Measurements from ENCODE around the gene ZNF407.
A peak's percentile ranks its signal among the peaks of the same experiment; 100 is the strongest.

Gene ZNF407

DNA sequence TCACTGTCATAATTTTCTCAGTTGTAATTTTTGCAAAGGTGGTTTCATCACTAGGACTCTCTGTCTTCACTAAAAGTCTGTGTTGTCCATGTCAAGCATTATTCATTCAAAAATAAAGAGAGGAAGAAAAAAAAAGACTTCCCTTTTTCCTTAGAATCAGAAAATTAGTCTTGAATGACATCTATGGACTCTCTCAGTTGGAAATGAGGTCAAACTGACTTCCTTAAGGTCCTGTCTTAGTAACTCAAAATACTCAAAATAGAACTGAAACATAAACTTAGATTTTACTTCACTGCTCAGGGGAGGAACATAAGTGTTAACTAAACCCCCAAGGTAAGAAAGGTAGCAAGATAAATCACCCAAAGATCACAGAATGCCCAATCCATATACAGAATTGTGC lies 2.2 kb upstream of the ZNF407 start:
- Histone ChIP-seq H3K27ac (ENCODE audit: poor library complexity, severe bottlenecking) (no peak overlapping the region), H3K9me3 (ENCODE audit: severe bottlenecking) (no peaks in the 10 kb centered on the region), H3K4me1 (ENCODE audit: insufficient read depth, poor library complexity, severe bottlenecking) (peaks cover 7% of the 10 kb centered on the region), H3K36me3 (ENCODE audit: low read depth) (peaks cover 5% of the 10 kb centered on the region; the same call in 1 of the 2 replicates), H3K4me3 (ENCODE audit: severe bottlenecking) (no peak overlapping the region), H3K27me3 (ENCODE audit: insufficient read depth, poor library complexity, severe bottlenecking) (no peaks in the 10 kb centered on the region)
- DNase-seq (ENCODE audit: low spot score) (no peak), ATAC-seq (ENCODE audit: low read depth) (no peak)
- TF ChIP-seq, protein P1, sequence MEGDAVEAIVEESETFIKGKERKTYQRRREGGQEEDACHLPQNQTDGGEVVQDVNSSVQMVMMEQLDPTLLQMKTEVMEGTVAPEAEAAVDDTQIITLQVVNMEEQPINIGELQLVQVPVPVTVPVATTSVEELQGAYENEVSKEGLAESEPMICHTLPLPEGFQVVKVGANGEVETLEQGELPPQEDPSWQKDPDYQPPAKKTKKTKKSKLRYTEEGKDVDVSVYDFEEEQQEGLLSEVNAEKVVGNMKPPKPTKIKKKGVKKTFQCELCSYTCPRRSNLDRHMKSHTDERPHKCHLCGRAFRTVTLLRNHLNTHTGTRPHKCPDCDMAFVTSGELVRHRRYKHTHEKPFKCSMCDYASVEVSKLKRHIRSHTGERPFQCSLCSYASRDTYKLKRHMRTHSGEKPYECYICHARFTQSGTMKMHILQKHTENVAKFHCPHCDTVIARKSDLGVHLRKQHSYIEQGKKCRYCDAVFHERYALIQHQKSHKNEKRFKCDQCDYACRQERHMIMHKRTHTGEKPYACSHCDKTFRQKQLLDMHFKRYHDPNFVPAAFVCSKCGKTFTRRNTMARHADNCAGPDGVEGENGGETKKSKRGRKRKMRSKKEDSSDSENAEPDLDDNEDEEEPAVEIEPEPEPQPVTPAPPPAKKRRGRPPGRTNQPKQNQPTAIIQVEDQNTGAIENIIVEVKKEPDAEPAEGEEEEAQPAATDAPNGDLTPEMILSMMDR (IDR thresholded peaks at IDR 0.05; ENCODE audit: poor library complexity, severe bottlenecking) = no peak

DNA sequence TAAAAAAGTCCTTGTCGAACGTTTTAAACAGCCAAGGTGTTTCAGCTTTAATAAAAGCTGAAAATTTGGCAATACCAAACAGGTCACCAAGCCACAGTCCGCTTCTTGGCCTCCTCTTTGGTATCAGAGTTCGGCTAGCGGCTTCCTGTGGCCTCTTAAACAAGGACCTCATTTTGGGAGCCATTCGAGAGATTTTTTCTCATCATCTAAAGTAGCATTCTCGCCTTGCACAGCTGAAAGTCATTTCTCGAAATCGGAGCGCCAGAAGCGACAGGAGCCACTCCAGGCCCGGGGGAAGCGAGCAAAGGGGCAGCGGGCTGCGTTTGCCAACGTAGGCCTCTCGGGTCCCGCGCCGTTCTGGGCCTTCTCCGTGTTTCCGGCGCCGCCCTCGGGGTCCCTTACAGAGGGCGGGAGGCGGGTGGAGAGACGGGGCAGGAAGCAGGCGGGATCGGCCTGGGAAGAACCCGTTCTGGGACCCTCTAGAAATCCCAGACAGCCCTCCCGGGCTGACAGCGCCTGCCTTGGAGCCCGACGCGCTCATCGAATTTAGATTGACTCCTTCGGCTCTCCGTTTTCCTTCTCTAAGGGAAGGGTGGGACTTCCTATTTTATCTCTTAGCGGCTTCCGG lies 522 bp upstream of the ZNF407 start:
- ATAC-seq (ENCODE audit: low read depth) (peak; percentile 63), DNase-seq (ENCODE audit: low spot score) (peak; percentile 69)
- H3K9me3 ChIP-seq (ENCODE audit: severe bottlenecking) = no peaks in the 10 kb centered on the region
- H3K4me1 ChIP-seq (ENCODE audit: insufficient read depth, poor library complexity, severe bottlenecking) = peaks cover 7% of the 10 kb centered on the region
- H3K27me3 ChIP-seq (ENCODE audit: insufficient read depth, poor library complexity, severe bottlenecking) = no peaks in the 10 kb centered on the region
- H3K27ac ChIP-seq (ENCODE audit: poor library complexity, severe bottlenecking) = peak overlapping the region; percentile 80
- H3K4me3 ChIP-seq (ENCODE audit: severe bottlenecking) = peak overlapping the region; percentile 88
- H3K36me3 ChIP-seq (ENCODE audit: low read depth) = peaks cover 5% of the 10 kb centered on the region; the same call in 1 of the 2 replicates
- TF ChIP-seq, protein P1 (IDR thresholded peaks at IDR 0.05; ENCODE audit: poor library complexity, severe bottlenecking) = no peak

- H3K27ac ChIP-seq (ENCODE audit: poor library complexity, severe bottlenecking) = peak overlapping the region; percentile 80
- no peak for DNase-seq (ENCODE audit: low spot score)
These were observed 806 bp downstream of the ZNF407 start for GRCh38 chr18:74598350-74599001.

DNA sequence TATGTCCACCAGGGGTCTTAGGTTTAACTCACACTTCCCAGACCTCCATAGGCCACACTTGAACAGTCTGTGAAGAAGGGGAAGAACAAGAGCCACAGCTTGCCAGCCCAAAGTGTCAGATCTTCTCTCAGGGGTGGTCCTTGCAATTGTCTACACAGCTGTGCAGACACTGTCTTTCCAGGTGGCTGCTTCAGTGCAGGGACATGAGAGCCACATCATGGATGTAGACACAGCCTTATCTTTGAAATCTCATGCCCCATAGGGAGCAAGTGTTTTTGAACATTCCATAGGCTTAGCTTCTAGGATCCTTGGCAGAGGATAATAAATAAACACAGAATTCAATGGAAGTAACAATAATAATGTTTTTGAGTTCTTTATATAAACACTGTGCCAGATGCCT lies 6.7 kb downstream of the ZNF407 start:
- no peak for ATAC-seq (ENCODE audit: low read depth)
- DNase-seq (ENCODE audit: low spot score) = no peak
- no peak overlapping the region for H3K4me3 ChIP-seq (ENCODE audit: severe bottlenecking)
- no peaks in the 10 kb centered on the region for H3K27me3 ChIP-seq (ENCODE audit: insufficient read depth, poor library complexity, severe bottlenecking)
- H3K36me3 ChIP-seq (ENCODE audit: low read depth) = no peaks in the 10 kb centered on the region
- TF ChIP-seq, protein P1 (IDR thresholded peaks at IDR 0.05; ENCODE audit: poor library complexity, severe bottlenecking) = no peak
- no peaks in the 10 kb centered on the region for H3K9me3 ChIP-seq (ENCODE audit: severe bottlenecking)
- no peak overlapping the region for H3K27ac ChIP-seq (ENCODE audit: poor library complexity, severe bottlenecking)
- no peaks in the 10 kb centered on the region for H3K4me1 ChIP-seq (ENCODE audit: insufficient read depth, poor library complexity, severe bottlenecking)

More at GRCh38 chr18:74598350-74599001, 806 bp downstream of the ZNF407 start:
- peaks cover 5% of the 10 kb centered on the region; the same call in 1 of the 2 replicates for H3K36me3 ChIP-seq (ENCODE audit: low read depth)
- TF ChIP-seq, protein P1 (IDR thresholded peaks at IDR 0.05; ENCODE audit: poor library complexity, severe bottlenecking) = no peak
- peak; percentile 44 for ATAC-seq (ENCODE audit: low read depth)
- H3K9me3 ChIP-seq (ENCODE audit: severe bottlenecking) = no peaks in the 10 kb centered on the region
- H3K4me1 ChIP-seq (ENCODE audit: insufficient read depth, poor library complexity, severe bottlenecking) = peaks cover 7% of the 10 kb centered on the region
- peak overlapping the region; percentile 88 for H3K4me3 ChIP-seq (ENCODE audit: severe bottlenecking)
- no peaks in the 10 kb centered on the region for H3K27me3 ChIP-seq (ENCODE audit: insufficient read depth, poor library complexity, severe bottlenecking)

- Histone ChIP-seq H3K36me3 (ENCODE audit: low read depth) (no peaks in the 10 kb centered on the region), H3K4me3 (ENCODE audit: severe bottlenecking) (no peak overlapping the region), H3K4me1 (ENCODE audit: insufficient read depth, poor library complexity, severe bottlenecking) (no peaks in the 10 kb centered on the region), H3K27ac (ENCODE audit: poor library complexity, severe bottlenecking) (no peak overlapping the region), H3K27me3 (ENCODE audit: insufficient read depth, poor library complexity, severe bottlenecking) (no peaks in the 10 kb centered on the region), H3K9me3 (ENCODE audit: severe bottlenecking) (no peaks in the 10 kb centered on the region)
- no peak for ATAC-seq (ENCODE audit: low read depth)
- no peak for DNase-seq (ENCODE audit: low spot score)
- TF ChIP-seq, protein P1 (IDR thresholded peaks at IDR 0.05; ENCODE audit: poor library complexity, severe bottlenecking) = no peak
These were observed 7.1 kb downstream of the ZNF407 start for GRCh38 chr18:74604774-74605173.

All from RWPE2 (cell line).